Brain pericyte (primary cell): ENCODE measurements around the gene CERS6.
"Not testable (repeated sequence)": the region's sequence is repeated elsewhere in the genome, so short reads cannot be mapped to it uniquely, and the experiment has no call there.

ENCODE experiments used
- DNase-seq: peaks from one replicate; pipeline ENCODE4 v3.0.0-alpha.2; 2012; ENCODE audit warnings: low read depth, low spot score

Gene CERS6

DNA sequence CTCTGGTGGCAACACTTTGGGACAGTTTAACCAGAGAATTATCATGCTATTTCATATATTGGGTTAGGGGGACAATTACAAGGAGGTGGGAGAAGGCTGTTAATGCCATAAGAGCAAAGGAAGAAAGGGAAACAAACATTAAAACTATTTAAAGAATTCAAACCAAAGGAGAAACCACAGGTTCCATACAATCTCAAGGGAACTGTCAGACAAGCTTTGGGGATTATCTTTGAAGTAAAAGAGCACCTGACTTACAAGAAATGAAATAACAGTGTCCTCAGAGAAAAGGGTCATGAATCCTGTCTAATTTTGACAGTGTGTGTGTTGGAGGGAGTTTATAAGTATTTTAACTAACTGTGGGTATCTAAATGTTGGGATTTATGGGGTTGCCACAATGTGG, 44.4 kb downstream of the CERS6 start:
- DNase-seq = no peak

GRCh38 chr2:168501466-168502065, 45.5 kb downstream of the CERS6 start:
- no peak for DNase-seq

DNA sequence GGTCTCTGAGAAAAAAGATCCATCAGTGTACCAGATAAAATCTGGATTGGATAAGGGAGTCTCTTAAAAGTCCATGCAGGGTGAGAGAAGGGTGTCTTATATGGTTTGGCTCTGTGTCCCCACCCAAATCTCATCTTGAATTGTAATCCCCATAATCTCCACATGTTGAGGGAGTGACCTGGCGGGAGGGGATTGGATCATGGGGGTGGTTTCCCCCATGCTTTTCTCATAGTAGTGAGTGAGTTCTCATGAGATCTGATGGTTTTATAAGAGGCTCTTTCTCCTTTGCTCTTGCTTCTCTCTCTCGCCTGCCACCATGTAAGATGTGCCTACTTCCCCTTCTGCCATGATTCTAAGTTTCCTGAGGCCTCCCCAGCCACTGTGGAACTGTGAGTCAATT, 46.8 kb downstream of the CERS6 start:
- not testable (repeated sequence) for DNase-seq

DNA sequence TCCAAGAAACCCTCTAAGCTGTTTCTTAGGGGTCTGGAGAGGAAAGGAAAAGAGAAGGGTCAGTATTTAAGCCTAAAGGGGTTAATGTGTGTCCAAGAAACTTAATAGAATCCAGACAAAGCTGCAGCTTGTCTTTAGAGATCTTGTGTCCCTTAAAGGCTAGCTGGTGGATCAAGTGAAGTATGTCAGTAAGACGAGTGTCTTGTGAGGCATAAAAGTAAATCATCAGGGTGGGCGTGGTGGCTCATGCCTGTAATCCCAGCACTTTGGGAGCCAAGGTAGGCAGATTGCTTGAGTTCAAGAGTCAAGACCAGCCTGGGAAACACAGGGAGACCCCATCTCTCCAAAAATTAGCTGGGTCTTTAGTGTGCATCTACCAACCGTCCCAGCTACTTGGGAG, 47.8 kb downstream of the CERS6 start:
- DNase-seq = no peak

DNA sequence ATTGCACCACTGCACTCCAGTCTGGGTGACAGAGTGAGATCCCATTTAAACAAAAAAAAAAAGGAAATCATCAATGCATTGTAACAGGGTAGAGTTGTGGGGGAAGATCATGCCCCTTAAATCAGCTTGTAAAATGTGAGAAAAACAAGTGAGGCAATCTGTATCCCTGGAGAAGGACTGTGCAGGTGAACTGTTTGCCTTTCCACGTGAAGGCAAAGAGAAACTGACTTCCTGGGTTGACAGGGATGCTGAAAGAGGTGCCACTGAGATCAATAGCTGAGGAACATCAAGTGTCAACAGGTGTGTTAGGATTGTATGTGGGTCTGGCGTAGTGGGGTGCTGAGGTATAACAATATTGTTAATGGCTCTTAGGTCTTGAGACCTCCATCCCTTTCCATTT, 48.3 kb downstream of the CERS6 start:
- no peak for DNase-seq

- DNase-seq = no peak
These were observed 54.2 kb downstream of the CERS6 start for GRCh38 chr2:168510125-168510756.

GRCh38 chr2:168514692-168515091, 58.6 kb downstream of the CERS6 start:
- no peak for DNase-seq

- DNase-seq = no peak
These were observed 59.4 kb downstream of the CERS6 start for GRCh38 chr2:168515502-168515901.

GRCh38 chr2:168517816-168518215, 61.7 kb downstream of the CERS6 start:
- DNase-seq = no peak

DNA sequence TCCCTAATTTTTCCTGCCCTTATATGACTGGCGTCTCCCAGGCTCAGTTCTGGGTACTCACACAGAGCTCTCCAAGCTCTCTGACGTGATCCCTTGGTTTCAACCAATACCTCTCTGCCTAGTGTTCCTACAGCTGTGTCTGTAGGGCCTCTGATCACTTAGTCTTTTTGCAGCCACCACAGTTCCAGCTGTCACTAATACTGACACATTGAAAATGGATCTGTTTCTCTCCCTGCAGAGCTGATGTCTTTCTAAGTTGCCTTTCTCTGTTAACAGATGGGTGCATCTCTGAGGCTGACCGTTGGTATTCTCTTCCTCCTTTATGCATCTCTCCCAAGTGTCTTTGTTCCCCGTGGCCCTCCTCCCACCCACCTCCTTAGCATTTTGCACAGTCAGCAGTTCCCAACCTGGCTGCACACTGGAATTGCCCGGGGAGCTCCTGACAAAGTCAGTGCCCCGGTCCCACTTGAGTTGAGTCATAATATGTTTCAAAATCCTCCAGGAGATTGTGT, 62.5 kb downstream of the CERS6 start:
- DNase-seq = no peak

DNA sequence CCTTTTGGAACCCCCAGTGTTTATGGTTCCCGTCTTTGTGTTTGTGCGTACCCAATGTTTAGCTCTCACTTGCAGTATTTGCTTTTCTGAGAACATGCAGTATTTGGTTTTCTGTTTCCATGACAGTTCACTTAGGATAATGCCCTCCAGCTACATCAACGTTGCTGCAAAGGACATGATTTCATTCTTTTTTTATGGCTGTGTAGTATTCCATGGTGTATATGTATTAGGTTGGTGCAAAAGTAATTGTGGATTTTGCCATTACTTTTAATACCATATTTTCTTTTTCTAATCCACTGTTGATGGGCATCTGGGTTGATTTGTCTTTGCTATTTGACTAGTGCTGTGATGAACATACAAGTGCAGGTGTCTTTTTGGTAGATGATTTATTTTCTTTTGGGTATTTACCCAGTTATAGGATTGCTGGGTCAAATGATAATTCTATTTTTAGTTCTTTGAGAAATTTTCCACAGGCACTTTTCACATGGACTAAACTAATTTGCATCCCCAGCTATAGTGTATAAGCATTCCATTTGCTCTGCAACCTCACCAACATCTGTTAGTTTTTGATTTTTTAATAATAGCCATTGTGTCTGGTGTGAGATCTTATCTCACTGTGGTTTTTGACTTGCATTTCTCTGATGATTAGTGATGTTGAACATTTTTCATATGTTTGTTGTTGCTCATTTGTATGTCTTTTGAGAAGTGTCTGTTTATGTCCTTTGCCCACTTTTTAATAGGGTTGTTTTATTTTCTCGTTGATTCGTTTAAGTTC, 63.6 kb downstream of the CERS6 start:
- no peak for DNase-seq

GRCh38 chr2:168521053-168521741, 65.1 kb downstream of the CERS6 start:
- DNase-seq = no peak

DNA sequence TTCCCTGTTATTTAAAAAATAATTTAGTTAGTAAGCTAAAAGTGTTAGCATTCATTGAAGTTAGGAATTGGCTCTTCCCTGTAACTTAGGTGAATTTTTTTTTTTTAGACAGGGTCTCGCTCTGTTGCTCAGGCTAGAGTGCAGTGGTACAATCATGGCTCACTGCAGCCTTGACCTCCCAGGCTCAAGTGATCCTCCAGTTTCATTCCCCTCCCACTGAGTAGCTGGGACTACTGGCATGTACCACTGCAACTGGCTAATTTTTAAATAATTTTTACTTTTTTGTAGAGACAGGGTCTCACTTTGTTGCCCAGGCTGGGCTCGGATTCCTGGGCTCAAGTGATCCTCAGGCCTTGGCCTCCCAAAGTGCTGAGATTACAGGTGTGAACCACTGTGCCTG, 66.4 kb downstream of the CERS6 start:
- DNase-seq = no peak

DNA sequence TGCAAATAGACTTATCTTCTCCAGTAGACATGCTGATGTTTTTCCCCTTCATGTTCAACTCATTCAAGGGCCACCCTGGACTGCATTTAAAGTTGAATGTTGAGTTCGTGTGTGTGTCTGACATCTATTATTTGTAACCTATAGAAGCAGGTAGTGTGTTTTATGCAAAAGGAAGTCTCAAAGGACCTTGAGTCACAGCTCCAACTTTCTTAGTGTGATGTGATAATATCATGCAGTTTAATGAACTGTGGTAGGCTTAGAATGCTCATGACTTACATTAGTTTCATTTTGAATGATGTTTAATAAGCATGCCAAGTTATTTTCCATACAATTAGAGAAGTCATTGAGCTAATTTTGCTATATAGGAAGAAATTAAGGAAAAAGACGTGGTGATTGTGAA, 67.9 kb downstream of the CERS6 start:
- DNase-seq = no peak

- DNase-seq = no peak
These were observed 68.9 kb downstream of the CERS6 start for GRCh38 chr2:168525020-168525419.

DNA sequence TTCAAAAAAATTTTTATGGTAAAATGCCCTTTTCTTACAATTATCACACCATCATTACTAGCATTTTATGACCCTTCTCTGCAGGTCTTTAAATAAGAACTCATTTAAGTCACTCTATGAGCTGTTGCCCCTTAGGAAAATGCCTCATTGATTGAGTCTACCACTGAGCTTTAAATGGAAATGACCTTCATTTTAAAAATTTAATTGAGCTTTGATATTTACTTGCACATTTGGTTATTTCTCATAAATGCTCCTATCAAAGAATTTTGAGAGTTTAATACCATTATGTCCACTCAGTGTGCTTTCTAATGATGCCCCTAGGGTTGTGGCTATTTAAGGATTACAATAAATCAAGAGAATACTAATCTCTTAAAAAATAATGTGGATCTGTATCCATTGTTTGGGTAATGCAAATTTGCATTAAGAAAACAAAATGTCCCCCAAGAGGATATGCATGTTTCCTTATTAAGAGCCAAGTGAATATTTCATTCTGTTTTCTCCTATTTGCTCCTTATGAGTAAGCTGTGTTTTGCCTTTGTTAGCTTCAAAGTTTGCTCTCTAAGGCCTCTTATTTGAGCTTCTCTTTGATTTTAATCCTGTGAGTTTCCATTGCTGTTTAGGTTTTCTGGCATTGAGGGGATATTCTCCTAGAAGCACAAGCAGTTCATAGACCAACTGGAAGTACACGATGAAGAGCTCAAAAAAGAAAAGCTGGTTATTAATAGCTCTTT, 69.8 kb downstream of the CERS6 start:
- no peak for DNase-seq

DNA sequence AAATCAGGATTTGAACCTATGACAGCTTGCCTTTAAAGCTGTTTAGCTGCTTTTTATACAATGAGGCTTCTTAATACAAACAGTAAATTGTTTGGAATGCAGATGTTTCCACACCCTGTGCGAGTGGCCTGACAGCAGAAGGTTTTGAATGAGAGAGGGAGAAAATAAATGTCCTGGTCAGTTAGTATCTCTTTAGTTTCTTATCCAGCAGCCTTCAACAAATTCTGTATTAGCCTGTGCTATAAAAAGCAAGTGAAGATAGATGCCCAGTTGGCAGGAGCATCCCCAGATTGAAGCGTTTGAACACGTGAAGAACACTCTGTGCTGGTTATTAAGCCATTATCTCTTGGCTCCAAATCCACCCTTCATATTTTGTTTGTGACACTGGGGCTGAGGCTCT, 70.6 kb downstream of the CERS6 start:
- no peak for DNase-seq

GRCh38 chr2:168528016-168528415, 71.9 kb downstream of the CERS6 start:
- no peak for DNase-seq

- no peak for DNase-seq
These were observed 72.4 kb downstream of the CERS6 start for GRCh38 chr2:168528469-168528868.

- no peak for DNase-seq
These were observed 73.2 kb downstream of the CERS6 start for GRCh38 chr2:168529054-168529833.
